Activated T-cell treated with anti-CD3 and anti-CD28 coated beads, Interleukin-2, amount 50 U/mL, for 1 hour (primary cell): ENCODE results near the gene ENPEP.
"Not testable (repeated sequence)": the region's sequence is repeated elsewhere in the genome, so short reads cannot be mapped to it uniquely, and the experiment has no call there.

Experiments
- DNase-seq: peaks from one replicate; pipeline ENCODE4 v3.0.0-alpha.2; 2020

ENPEP gene

DNA sequence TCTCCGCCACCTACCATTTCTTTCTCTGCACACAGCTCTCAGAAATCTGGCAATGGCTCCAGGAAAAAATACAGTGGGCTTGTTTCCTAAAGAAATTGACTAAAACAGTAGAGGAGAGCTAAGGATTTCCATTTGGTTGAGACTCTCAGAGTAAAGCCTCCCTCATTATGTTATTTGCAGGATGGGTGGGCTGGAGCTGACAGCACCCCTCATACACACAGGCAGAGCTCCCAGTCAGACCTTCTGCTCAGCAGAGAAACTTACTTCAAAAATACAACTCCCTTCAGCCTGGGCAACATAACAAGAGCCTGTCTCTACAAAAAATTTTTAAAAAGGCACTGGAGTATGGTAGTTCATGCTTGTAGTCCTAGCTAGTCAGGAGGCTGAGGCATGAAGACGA, 44.9 kb downstream of the ENPEP start:
- no peak for DNase-seq

DNA sequence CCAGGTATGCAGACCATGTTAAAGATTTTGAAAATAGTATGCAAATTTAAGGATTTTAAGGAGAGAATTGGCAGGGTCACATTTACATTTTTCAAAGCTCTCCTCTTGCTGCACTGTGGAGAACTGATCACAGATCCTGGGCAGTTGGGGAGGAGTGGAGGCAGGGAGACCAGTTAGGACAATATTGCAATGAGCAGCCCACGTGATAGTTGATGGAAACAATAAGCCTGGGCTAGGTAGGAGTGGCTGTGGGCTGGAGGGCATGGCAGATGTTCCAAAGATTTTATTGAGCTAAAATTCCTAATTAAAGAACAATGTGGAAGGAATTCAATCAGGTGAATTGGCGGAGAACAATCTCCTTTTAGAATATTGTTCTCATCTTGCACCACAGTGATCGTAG, 50.6 kb downstream of the ENPEP start:
- DNase-seq: no peak

DNA sequence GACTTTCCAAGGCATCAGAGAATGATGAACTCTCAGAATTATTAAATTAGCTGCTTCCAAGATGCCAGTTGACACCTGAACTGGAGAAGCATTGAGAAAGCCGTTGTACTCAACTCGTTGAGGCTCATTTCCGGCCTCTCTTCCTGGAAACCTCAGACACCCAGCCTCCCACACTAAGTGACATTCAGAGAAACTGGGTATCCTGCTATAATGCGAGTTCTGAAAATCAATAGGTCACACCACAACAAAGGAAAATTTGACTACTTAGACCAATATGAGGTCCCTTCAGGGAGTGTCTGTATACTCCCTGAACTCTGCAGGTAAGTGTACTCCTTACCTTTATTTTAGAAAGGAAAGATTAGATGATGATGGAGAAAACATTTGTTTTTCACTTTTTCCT, 51.2 kb downstream of the ENPEP start:
- no peak for DNase-seq

DNA sequence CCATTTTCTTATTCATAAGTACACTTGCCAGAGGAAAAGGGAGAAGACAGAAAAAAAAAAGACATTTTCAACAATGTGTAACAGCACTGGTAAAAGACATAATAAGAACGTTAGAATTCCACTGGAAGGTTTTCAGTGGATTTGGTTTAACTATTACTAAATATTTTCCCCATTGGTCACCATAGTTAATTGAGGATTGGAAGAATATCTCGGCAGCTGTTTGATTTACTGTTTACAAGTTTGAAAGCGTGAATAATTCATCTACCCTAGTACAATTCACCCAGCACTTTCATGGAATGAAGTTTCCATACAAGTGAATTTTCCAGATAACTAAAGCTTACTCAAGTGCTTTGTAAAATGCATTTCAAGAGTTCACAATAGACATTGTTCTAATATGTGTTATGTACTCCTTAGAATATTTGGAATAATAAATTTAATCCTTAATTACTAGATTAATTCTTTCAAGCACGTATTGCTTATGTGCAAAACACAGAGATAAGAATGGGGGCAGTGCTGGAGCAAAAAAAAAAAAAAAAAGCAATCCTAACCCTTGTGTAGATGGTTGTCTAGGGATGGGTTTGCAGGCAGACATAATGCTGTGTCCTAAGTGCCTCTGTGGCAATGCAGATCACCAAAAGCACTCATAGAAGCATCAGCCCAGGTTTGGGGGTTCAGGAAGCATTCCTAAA, 57.1 kb downstream of the ENPEP start:
- no peak for DNase-seq

DNA sequence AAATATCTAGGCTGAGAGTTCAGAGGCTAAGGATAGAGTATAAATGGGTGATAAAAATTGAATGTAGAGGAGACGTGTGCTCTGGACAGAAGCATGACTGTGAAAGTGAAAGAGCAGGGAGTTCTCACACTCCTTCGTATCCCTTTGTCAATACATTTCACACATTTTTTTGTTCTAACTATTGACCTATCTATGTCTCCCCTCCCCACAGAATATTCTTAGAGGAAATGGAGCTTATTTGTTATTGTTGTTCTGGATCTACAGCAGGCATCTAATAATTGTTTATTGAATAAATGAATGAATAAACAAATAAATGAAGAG, 57.6 kb downstream of the ENPEP start:
- DNase-seq: no peak

DNA sequence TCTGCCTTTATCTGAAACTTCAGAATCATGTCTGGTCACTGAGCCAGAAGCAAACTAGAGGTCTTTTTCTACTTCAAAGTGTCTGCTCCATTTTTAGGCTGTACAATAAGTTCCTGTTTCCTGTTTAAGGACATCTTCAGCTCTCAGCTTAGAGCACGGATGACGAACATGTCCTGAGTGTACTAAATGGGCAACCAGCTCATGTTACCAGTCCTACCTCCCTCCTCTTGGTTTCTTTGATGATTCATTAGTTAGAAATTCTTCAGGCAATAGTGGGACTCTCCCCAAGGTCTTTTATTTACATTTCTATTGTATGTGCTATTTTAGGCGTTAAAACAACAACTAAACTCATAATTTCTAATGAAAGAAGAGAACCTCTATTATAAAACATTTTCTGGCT, 58.0 kb downstream of the ENPEP start:
- no peak for DNase-seq

GRCh38 chr4:110540581-110540980, 64.6 kb downstream of the ENPEP start:
- DNase-seq: no peak

DNA sequence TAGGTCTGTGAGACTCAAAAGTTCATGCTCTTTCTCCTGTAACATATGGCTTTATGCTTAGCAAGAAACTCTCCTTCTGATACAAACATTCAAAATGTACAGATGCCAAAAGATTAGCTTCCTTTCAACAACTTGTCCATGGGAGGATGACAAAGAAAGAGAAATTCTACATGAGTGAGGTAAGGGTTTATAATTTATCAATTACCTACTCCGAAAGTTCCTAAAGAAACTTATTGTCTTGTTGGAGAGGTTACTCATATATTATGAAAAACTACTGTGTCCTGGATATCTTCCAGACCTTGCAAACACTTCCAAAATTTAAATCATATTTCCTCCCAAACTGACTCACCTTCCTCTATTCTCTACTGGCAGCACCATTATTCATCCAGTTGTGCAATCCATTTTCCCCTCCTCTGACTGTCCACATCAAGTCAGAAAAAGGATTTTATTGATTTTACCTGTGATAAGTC, 65.1 kb downstream of the ENPEP start:
- no peak for DNase-seq

GRCh38 chr4:110543577-110543976, 67.6 kb downstream of the ENPEP start:
- DNase-seq: no peak

DNA sequence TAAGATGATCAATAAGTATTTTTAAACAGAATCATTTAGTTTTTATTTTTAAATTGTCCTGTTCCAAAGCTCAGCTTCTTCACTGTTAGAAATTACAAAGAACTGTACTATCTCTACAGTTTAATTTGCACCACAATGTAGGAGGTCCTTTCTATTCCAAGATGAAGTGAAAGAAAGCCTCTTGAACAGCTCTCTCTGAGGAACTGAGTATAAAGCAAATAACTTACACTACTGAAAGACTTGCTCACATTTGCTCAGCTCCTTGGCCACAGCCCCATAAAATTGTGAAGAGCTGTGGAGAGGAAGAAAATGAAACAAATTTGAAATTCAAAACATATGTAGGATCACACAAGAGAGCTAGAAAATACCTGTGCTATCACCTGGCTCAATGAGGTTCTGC, 68.6 kb downstream of the ENPEP start:
- DNase-seq: no peak

DNA sequence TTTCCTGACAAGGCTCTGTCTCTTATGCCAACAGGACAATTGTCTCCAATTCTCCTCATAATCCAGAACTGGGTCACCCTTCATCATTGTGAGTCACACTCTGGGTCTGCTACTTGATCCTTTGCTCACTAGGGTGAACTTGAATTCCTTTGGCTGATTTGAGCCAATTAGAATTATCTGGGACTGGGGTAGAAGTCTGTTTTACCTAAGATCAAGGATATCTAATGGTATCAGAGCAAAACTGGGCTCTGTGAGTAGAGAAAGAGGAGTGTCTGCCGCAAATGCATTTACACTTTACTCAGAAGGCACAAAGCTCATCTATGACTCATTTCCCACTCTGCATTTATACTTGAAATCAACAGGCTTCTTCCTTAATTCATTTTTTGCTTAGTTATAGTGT, 74.3 kb downstream of the ENPEP start:
- no peak for DNase-seq

GRCh38 chr4:110553197-110553596, 77.2 kb downstream of the ENPEP start:
- DNase-seq: no peak

- DNase-seq: no peak
These were observed 91.3 kb downstream of the ENPEP start for GRCh38 chr4:110567214-110567613.

- DNase-seq: not testable (repeated sequence)
These were observed 100.7 kb downstream of the ENPEP start for GRCh38 chr4:110576696-110577095.

DNA sequence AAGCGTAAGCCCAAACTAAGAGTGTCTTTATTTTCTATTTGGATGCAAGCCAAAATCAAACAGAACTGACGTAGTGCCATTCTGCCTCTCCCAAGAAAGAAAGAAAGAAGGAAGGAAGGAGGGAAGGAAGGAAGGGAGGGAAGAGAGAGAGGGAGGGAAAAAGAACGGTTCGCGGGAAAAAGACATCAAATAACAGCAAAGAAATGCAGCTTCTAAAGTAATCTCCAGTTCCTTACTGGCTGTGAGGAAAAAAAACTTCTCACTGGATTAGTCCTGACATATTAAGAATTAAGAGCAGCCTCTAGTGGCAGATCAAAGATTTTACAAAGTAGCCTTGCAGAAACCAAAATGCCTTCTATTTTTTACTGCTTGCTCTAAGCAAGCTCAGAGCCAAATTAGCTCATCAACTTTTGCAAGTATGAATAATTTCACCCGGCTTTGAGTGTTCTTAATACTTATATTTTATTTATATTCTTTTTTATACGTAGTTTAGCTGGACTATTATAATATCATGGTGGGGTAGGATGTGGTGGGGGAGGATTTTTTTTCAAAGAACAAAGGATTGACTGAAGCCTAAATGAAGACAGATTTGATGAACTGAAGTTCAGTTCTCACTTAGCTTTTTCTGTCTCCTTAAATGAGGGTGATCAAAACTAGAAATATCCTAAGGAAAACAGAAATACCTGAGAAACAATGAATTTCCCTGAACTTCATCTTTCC, 110.3 kb downstream of the ENPEP start:
- no peak for DNase-seq

DNA sequence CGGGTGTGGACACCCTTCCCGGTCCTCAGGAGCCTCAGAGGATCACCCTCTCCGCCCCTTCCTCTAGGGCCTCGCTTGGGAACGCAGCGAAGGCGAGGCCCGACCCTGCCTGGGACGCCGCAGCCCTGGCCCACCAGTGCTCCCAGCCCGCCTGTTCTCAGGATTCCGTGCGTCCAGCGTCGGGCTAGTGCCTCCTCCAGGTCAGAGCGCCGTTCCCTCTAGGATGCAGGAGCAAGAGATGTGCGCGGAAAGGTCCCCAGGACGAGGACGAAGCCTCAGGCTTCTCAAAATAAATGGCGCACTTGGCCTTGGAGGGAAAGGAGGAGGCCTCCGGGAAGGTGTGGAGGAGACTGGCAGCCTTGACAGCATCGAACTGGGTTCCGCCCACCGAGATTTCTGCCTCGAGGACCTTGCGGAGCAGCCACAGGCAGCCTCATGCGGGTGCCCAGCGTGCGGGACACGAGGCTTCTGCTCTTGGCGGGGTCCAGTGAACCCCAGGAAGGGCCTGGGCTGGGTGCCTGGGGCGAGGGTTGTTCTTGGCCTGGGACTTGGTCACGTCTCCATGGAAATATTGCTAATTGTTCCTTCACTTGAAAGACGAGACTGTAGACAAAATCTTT, 111.8 kb downstream of the ENPEP start:
- DNase-seq: no peak

DNA sequence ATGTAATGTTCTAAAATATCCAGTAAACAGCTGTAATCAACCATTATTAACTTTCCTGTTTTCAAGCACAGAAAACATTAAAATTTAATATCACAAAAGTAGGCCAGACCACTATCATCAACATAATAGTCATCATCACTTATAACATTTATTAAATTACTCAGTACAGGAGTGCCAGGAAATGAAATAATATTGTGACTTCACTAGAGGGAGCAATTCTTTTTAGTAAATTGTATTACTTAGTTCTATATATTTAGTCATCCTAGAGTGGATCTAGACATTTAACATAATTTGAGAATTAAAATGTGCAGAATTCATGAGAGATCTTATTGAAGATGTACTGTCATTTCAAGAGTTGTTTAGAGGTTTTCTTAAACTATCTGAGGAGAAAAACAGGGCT, 113.3 kb downstream of the ENPEP start:
- no peak for DNase-seq

DNA sequence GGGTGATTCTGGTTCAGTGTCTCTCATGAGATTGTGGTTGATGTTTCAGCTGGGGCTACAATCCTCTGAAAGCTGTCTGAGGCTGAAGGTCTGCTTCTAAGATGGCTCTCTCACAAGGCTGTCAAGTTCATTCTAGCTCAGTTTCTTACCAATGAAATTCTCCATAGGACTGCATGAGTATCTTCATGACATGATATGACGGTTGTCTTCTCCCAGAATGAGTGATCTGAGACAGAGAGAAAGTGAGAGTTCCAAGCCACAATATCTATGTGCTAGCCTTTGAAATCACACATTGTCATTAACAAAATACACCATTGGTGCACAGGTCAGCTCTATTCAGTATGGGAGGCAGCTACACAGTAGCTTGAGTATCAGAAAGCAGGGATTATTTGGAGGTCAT, 119.6 kb downstream of the ENPEP start:
- DNase-seq: no peak

- DNase-seq: no peak
These were observed 120.5 kb downstream of the ENPEP start for GRCh38 chr4:110596431-110596830.

GRCh38 chr4:110597582-110597981, 121.6 kb downstream of the ENPEP start:
- DNase-seq: no peak

DNA sequence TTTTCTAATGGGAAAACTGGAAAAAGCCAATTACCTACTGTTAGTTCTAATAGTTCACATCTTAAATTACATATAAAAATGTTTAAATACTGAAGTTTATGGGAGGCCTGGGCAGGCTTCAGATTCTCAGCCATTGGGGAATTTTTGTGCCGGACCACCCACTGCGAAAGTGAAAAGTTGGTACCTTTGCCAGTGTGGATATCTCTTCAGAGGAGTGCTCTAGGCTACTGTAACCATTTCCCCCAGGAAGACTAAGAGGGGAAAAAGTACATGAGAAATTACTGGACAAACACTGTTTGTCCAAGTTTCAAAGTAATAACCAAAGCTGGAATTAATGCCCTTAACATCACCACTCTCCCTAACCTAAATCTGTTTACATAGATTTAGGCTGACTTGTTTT, 126.1 kb downstream of the ENPEP start:
- no peak for DNase-seq

GRCh38 chr4:110605077-110605476, 129.1 kb downstream of the ENPEP start:
- DNase-seq: no peak

DNA sequence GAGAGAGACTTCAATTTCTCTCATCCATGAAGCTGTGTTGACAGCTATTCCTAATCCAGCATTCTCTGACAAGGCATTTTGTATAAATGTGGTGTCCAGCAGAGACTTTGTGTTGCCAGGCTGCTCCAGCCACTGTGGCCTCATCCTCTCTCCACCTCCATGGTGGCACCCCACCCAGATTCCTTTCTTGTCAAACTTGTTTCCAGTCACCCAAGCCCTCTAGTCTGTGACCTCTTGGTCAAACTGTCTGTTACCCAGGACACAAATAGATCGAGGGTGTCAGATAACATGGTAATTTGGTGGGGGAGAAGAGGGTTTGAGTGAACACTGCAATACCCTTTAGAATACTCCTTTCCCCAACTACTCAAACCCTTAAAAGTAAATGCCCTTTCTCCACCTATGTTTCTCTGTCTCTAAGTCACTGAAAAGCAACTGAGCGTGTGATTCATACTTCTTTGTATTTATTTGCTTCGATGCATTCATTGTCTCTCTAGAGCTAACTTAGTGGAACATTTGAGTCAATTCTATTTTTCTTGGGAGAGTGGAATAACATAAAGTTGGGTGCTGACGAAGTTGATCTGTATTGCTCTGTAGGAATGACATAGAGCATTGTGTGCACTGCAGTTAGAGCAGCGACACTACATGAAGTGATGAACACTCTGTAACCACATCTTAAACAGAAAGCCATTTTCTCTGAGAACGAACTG, 133.2 kb downstream of the ENPEP start:
- no peak for DNase-seq

DNA sequence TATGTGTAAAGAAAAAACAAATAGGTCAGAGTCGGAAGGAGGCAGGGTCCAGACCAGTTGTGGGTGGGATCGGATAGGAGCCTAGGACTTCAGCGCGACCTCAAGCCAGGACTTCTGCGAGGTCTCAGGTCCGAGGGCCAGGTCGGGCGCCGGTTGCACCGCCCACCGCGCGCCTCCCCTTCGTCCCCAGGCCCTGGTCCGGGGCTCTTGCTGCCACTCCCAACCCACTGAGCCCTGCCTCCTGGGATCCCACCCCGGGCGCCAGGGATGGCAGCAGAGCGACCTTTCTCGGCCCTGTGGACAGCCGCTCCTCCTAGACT, 134.6 kb downstream of the ENPEP start:
- DNase-seq: no peak
